Measurements from ENCODE around the gene ATP8B1.
"Not testable (repeated sequence)": the region's sequence is repeated elsewhere in the genome, so short reads cannot be mapped to it uniquely, and the experiment has no call there.

The ATP8B1 gene

DNA sequence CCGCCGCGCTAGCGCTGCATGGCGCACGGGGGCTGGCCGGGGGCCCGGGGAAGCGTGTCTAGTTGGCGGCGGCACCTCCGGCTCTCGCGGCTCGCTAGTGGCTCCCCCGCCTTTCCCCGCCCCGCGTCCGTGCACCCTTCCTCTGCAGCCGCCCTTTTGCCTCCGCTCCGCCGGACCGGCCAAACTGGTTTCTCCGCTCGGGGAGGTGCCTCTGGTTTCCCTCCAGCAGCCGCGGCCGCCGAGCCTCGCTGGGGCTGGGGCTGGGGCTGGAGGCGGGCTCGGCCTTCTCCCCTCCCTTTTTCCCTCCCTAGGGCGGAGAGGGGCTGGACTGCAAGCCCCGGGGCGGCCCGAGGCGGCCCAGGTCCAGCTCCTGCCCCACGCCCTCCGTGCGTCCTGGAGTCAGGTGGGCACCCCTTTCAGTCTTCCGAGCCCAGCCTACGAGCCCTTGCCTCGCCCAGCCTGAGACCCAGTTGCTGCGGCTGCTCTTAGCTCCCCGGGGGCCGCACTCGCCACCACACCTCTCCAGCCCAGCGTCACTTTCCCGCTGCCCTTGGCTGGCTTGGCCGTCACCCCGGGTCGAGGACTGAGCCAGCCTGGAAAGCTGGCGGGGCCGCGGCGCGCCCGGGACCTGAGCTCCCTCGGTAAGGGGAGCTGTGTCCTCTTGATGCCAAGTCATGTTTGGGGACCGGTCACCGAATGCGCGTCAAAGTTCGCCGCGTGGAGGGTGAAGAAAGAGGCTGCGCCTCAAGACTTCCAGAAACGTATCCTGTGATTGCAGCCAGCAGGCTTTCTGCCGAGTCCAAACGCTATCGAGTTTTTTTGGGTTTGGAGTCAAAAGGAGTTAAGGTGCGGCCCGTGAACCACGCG, at the start of gene ATP8B1:
TSS of gene ATP8B1 (minus strand) at position 213 of the 867 bp plus-strand sequence. CDS start 71,508 bp downstream, outside the sequence.
- intact Hi-C loops (cut with DNase I), result no loop called here
- DNase-seq, result peak in 7 of 42 donors; percentile 3 to 40 (median 13)

DNA sequence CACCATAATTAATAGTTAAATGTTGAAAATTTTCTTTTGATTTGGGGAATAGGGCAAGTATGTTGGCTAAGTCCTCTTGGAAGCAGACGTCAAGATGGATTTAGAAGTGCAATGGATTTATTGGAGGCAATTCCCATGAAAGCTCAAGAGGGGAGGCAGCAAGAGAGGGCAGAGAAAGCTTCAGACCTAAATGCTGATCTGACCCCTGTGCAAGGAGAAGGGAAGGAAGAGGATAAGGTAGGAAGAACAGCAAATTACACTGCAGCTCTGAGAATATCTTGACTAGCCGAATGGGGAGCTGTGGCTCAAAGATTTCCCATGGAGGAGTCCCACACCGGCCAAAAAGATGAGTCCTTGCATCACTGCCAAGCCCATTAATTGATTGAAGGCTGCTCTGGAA, 46.9 kb upstream of the ATP8B1 start:
- DNase-seq, result no peak
- intact Hi-C loops (cut with DNase I), result no loop called here

DNA sequence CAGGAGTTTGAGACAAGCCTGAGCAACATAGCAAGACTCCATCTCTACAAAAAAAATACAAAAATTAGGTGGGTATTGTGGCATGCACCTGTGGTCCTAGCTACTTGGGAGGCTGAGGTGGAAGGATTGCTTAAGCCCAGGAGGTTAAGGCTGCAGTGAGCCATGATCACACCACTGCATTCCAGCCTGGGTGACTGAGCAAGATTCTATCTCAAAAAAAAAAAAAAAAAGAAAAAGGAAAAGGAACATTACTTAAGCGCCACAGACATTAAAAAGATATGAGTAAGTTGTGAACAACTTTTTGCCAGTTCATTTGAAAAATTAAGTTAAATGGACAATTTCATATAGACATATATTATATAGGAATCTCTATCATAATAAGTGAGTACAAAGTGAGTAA, 45.3 kb upstream of the ATP8B1 start:
- intact Hi-C loops (cut with DNase I); DNase-seq: not testable (repeated sequence)

DNA sequence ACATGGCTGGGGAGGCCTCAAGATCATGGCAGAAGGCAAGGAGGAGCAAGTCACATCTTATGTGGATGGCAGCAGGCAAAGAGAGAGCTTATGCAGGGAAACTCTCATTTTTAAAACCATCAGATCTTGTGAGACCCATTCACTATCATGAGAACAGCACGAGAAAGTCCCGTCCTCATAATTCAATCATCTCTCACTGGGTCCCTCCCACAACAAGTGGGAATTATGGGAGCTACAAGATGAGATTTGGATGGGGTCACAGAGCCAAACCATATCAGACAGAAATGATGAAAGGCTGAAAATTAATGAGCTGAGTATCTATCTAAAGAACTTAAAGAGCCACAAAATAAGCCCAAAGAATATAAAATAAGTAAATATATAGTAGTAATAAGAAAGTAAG, 44.3 kb upstream of the ATP8B1 start:
- intact Hi-C loops (cut with DNase I), result not testable (repeated sequence)
- peak in 1 of 42 donors; percentile 4 for DNase-seq

DNA sequence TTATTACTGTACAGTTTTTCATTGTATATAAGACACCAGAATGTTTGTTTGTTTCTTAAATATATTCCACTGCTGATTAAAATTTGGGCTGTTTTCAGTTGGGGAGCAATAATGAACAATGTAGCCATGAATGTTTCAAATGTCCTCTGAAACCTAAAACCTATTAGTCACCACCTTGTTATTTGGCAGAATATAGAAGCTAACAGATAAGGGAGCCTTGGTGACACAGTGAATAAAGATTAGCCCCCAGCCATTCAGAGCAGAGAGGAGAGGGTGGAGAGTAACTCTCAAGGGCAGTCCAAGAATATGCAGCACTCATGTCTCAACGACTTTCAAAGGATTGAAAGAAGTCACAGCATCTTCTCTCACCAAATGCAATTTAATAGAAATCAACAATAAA, 43.1 kb upstream of the ATP8B1 start:
- intact Hi-C loops (cut with DNase I), result no loop called here
- peak in 1 of 42 donors; percentile 0 for DNase-seq

DNA sequence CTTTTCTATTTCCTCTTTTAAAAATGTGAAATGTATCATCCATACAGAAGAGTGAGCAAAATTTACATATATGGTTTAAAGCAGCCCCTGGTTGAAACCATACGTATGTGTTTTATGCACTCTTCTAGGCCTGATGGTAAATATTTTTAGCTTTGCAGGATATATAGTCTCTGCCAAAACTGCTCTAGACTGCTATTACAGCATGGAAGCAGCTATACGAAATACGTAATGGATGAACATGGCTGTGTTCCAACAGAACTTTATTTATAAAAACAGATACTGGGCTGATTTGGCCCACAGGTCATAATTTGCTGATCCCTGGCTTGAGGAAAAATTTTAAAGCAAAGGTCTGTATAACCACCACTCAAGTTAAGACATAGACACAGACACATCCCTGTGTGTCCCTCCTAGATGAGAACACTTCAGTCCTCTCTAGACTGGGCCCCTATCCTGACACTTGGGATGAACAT, 42.5 kb upstream of the ATP8B1 start:
- DNase-seq, result no peak
- intact Hi-C loops (cut with DNase I), result no loop called here

DNA sequence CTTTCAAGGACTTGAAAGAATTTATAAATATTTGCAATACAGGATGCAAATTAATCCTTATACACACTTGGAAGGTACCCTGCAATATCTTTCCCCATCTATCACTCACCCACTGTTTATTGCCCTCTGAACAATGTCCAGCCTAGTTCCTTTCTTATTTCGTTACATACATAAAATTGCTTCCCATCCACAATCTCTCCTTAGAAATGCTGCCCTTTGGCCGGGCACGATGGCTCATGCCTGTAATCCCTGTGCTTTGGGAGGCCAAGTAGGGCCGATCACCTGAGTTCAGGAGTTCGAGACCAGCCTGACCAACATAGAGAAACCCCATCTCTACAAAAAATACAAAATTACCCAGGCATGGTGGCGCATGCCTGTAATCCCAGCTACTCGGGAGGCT, 41.2 kb upstream of the ATP8B1 start:
- intact Hi-C loops (cut with DNase I), result no loop called here
- DNase-seq, result no peak

DNA sequence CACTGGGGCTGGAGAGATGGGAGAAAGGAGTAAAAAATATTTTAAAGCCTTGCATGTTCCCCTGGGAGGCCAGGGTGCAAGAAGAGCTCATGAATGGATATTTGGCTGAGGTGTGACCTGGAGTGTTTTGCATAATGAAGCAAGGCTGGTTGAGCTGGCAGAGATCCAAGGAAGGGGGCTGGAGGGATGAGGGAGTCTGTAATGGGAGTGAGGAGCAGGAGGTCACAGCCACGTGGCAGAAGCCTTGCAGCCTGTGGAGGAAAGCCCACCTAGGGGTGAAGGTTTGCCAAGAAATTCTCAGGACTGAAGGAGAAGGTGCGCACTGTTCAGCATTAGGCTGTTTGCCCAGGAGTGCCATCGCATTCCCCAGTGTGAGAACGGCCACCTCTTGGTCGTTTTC, 40.3 kb upstream of the ATP8B1 start:
- DNase-seq, result no peak
- intact Hi-C loops (cut with DNase I), result no loop called here

DNA sequence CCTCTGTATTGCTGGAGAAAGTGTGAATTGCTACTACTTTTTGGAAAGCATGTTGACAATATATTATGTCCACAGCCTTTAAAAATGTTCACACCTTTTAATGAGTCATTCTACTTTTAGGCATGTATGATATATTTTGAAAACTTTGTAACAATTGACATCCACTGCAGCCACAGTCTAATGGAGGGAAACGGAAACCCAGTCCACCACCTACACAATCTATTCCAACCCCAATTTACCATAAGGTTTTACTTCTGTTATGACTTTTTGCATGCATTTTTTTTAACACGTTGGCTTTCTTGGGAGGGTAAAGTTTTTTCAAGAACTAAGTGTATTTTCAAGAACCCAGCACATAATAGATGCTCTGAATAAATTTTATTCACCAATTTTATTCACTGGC, 38.5 kb upstream of the ATP8B1 start:
- intact Hi-C loops (cut with DNase I), result no loop called here

DNA sequence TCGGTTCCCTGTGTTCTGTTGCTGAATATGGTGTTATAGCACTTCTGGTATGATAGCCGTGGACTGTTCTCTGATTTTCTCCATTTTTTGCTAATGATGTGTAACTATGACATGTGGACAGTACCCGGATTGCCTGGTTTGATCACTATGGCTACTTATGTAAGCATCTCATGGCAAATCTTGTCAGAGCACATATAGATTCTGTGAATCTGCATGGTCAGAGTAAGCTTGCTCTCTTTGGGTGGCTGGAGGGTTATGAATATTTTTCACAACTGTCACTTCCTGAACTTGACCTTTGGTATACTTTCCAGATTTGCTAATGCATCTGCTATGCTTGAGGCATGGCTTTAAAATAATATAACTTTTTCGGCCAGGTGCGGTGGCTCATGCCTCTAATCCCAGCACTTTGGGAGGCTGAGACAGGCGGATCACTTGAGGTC, 36.8 kb upstream of the ATP8B1 start:
- intact Hi-C loops (cut with DNase I), result no loop called here
- DNase-seq, result no peak

More for the DNA sequence above, 38.5 kb upstream of the ATP8B1 start:
- no peak for DNase-seq

DNA sequence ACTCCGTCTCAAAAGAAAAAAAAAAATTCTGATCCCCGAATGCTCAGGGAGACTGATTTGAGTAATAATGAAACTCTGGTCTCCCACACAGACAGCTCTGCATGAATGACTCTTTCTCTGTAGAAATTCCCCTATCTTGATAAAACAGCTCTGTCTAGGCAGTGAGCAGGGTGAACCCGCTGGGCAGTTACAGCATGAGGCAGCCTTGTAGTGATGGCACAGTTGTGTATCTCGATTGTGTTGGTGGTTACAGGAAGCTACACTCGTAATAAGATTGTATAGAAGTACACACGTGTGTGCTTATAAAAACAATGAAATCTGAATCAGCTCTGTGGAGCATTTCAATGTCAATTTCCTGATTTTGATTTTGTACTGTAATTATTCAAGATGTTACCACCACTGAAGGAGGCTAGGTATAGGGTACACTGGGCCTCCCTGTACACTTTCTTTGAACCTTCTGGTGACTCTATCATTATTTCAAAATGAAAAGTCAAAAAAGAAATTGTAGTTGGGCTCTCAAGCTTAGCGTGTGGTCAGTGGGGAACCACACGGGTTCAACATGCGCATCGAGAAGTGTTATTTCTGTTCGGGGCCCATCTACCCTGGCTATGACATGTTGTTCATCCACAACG, 34.9 kb upstream of the ATP8B1 start:
- intact Hi-C loops (cut with DNase I), result no loop called here
- no peak for DNase-seq

DNA sequence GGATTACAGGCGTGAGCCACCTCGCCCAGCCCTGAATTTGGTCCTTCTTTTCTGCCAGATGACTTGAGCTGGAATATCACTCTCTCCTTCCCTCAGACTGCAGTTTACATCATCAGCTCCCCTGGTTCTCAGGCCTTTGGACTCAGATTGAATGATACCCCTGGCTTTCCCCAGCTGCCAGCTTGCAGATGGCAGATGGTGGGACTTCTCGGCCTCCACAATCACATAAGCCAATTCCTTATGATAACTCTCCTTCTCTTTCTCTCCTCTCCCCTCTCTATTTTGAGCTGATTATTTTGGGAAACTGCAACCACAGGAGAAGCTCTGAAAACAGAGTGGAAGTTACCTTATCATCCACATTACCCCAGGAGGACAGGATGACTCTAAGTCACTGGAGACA, 33.4 kb upstream of the ATP8B1 start:
- DNase-seq, result no peak
- intact Hi-C loops (cut with DNase I), result no loop called here

DNA sequence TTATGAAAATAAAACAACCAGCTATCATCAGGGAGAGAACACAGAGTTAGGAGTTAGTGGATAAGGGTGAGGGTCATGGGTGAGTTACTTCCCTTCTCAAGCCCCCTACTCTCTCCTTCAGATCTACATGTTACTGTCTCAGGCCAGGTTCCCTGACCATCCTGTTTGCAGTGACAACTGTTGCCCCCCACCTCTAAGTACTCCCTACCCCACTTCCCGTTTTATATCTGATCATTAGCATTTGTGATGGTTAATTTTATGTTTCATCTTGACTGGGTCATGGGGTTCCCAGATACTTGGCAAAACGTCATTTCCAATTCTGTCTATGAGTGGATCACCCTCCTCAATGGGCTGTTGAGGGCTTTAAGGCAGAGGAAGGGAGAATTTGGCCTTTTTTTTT, 32.8 kb upstream of the ATP8B1 start:
- intact Hi-C loops (cut with DNase I), result no loop called here

DNA sequence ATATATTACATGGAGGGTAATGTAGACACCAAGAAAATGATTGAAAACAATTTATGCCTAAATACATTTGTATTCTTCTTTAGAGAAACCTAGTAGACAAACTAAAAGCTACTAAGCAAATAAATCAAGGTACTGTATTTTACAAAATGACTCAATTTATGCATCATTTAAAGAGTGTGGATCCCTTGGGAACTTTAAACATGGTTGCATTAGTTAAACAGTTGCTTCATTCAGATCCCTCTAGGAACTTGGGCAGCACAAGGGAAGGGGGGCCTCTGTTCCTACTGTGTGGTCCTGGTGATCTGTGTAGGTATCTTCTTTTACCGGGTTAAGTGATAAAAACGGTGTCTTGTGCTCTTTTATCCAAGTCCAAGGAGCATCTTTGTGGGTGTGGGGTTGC, 31.5 kb upstream of the ATP8B1 start:
- intact Hi-C loops (cut with DNase I), result no loop called here
- no peak for DNase-seq

More for the DNA sequence above, 32.8 kb upstream of the ATP8B1 start:
- no peak for DNase-seq

DNA sequence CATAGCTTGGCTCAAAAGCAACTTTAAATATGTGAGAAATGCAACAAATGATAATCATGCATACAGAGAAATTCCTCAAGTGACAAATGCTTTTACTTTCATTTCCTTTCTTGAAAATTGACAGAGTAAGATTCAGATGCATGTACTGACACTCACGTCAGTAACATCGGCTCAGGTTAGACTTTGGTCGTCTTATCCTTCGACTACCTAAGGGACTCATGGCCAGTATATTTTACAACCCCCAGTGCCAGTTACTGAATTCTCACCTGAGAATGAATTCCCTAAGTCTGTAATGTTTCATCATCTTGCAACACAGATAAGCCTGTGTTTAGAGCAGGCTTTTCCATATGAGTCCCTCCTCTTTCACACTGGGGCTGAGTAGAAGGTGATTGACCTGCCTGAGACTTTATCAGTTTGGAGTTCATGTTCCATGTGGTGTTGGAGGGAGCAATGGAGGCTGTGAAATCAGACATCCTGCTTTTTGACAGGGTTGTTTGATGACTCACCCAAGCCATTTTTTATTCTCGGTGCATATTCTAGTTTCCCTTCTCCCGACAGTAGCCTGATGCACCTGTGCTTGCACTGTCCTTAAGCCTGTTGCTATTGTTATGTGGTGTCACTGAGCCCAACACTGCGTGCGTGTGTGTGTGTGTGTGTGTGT, 30.5 kb upstream of the ATP8B1 start:
- peak in 1 of 42 donors; percentile 6 for DNase-seq
- intact Hi-C loops (cut with DNase I), result no loop called here

DNA sequence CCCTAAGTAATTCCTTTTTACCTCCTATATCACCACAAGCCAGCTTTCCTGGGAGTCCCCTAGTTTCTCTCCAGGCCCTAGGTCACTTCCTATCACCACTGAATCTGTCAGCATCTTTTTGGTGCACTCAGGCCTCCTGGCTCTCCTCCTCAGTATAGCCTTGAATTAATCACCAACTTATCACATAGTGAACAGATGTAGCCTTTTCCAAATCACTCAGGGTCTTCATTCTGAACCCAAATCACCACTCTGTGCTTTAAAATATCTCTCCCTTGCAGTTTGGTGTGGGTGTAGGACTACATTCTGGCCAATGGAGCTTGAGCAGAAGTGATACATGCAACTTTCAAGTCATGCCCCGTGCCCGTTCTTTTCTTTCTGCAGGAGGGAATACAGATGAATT, 29.6 kb upstream of the ATP8B1 start:
- intact Hi-C loops (cut with DNase I), result no loop called here
- DNase-seq, result no peak

DNA sequence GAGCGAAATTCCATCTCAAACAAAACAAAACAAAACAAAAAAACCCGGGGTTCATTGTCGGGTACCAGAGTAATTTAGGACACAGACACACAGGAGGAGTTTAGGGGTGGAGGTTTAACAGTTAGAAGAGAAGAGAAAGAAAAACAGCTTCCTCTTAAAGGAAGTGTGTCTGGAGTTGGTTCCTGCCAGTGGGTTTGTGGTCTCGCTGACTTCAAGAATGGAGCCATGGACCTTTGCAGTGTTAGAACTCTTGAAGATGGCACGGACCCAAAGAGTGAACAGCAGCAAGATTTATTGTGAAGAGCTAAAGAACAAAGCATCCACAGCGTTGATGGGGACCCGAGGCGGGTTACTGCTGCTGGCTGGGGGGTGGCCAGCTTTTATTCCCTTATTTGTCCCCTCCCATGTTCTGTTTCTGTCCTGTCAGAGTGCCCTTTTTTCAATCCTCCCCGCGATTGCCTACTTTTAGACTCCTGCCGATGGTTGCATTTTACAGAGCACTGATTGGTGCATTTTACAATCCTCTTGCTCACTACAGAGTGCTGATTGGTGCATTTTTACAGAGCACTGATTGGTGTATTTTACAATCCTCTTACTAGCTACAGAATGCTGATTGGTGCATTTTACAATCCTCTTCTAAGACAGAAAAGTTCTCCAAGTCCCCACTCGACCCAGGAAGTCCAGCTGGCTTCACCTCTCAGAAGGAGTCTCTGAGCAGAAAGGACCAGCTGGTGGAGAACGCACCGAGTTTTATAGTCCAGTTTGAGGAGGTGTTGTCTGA, 28.7 kb upstream of the ATP8B1 start:
- DNase-seq, result peak in 1 of 42 donors; percentile 11
- intact Hi-C loops (cut with DNase I), result no loop called here

DNA sequence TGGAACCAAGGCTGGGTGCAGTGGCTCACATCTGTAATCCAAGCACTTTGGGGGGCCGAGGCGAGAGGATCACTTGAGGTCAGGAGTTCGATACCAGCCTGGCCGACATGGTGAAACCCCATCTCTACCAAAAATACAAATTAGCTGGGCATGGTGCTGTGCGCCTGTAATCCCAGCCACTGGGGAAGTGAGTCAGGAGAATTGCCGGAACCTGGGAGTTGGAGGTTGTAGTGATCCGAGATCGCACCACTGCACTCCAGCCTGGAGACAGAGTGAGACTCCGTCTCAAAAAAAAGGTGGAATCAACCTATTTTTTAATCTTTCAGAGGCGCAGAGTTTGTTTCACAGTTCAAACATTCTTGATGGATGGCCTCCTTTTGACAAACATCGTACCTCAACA, 24.5 kb upstream of the ATP8B1 start:
- intact Hi-C loops (cut with DNase I), result no loop called here
- DNase-seq, result no peak

DNA sequence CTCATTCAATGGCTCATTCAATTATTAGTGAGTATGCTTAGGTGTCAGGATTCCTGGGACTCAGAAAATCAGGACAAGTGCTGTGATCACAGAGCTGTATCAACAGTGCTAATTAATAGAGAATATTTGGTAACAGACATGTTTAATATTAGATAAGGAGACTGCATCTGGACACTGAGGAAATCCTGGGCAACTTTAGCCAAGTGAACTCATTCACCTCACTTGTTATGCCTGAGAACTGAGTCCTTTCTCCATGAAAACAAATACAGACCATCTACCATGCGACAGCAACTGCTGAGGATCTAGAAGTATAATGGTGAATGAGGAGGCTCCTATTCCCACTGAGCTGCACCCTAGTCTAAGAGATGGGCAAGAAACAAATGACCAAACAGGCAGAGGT, 23.1 kb upstream of the ATP8B1 start:
- no peak for DNase-seq

More for the DNA sequence above, 23.1 kb upstream of the ATP8B1 start:
- intact Hi-C loops (cut with DNase I), result no loop called here

All from head of caudate nucleus (tissue), 42 donors.